ENCODE measurements around the gene PCDHGA1.

GRCh38 chr5:141524604-141525597 is 194.6 kb downstream of the PCDHGA1 start:
- TF ChIP-seq POLR2A (IDR thresholded peaks at IDR 0.05; ENCODE audit: low read length) (no peak), GATA1 (IDR thresholded peaks at IDR 0.05; ENCODE audit: low read depth, low read length) (no peak)
